SU-DHL-6 (cell line): ENCODE measurements around the gene ZIC1.

Experiments
- EZH2phosphoT487 ChIP-seq: fragments of 200-600 bp; sonication (generic), shearing (Covaris generic); conservative IDR thresholded peaks from 2 replicates; pipeline ENCODE4 v1.6.1; 2018; ENCODE audit warnings: mild to moderate bottlenecking, antibody characterized with exemption, low read length, moderate library complexity, mixed read lengths
- TF ChIP-seq, protein P1 (sequence below): fragments of 200-600 bp; sonication (generic); IDR thresholded peaks from one replicate; pipeline ENCODE4 v1.5.1; 2017; ENCODE audit warnings: antibody characterized with exemption, mild to moderate bottlenecking, low read length, moderate library complexity; ENCODE audit not compliant: insufficient read depth, poor library complexity, severe bottlenecking

DNA sequence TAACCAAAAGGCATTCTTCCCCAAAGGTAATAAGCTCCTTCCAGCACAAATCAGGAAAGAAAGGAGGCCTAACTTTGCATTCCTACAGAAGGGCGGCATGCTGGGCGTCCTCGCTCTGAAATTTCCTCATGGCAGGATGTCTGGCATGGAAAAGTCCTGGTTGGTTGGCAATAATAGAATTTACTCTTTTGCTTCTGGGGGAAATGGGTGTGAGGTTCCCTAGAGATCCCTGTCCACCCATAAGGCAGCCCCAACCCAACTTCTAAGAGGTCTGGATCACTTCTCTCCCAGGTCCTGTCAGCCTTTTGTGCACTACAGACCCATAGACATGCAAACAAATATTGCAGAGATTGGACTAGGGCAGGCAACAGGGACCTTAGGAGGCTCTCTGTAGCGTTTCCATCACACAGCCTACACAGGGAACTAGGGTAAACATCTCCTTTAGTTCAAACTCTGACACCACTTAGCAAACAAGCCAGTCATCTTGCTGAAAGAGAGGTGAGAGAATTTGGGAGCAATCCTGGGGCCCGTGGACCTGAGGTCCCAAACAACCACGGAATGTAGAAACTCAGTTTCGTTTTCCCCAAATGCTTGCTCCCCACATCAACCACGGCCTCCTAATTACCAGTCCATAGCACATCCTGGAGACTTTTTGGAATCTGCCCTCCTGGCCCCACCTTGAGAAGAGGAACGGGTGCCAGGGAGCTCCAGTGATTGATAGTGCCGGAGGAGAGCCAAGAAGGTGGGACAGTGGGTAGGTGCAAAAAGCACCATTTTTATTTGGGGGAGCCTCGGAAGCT, 5.0 kb upstream of the ZIC1 start:
- TF ChIP-seq, protein P1, sequence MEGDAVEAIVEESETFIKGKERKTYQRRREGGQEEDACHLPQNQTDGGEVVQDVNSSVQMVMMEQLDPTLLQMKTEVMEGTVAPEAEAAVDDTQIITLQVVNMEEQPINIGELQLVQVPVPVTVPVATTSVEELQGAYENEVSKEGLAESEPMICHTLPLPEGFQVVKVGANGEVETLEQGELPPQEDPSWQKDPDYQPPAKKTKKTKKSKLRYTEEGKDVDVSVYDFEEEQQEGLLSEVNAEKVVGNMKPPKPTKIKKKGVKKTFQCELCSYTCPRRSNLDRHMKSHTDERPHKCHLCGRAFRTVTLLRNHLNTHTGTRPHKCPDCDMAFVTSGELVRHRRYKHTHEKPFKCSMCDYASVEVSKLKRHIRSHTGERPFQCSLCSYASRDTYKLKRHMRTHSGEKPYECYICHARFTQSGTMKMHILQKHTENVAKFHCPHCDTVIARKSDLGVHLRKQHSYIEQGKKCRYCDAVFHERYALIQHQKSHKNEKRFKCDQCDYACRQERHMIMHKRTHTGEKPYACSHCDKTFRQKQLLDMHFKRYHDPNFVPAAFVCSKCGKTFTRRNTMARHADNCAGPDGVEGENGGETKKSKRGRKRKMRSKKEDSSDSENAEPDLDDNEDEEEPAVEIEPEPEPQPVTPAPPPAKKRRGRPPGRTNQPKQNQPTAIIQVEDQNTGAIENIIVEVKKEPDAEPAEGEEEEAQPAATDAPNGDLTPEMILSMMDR = no peak
- TF ChIP-seq EZH2phosphoT487 = no peak
